H1 (cell line): Measurements from ENCODE around the gene C3. TPM values are rescaled to one million over a fixed set of nuclear protein-coding genes. Genes with fewer than 3 reads are reported as not detected.

Experiments used
- CTCF ChIA-PET: fragments of 300-600 bp; sonication (Branson Sonifier 250); formaldehyde crosslinking; loops from one replicate; lab custom pipeline; 2021; ENCODE audit not compliant: partially characterized antibody; lab: Charles Lee
- POLR2A ChIA-PET: fragments of 300-600 bp; sonication (Branson Sonifier 250); formaldehyde crosslinking; loops from one replicate; lab custom pipeline; 2021; ENCODE audit warnings: inconsistent platforms; ENCODE audit not compliant: partially characterized antibody; lab: Charles Lee
- DNase-seq, 2 experiments: peaks; one replicate each; pipeline versions ENCODE4 v3.0.0 to v3.0.0-alpha.2; 2010 to 2022; ENCODE audit warnings: low spot score in 2 of 2, low read depth in 1 of 2, mixed read lengths in 1 of 2
- FAIRE-seq: peaks from 2 replicates; lab custom pipeline; 2011; peaks lifted over from hg19 to GRCh38; lab: Jason Lieb, UNC
- H2AFZ ChIP-seq: 2 replicates; pipeline ENCODE4 v1.8.1; 2012; ENCODE audit warnings: low read length, inconsistent platforms
- H2AK5ac ChIP-seq: 2 replicates; pipeline ENCODE4 v1.6.1; 2013; ENCODE audit warnings: low read depth, low read length
- H2BK120ac ChIP-seq: replicated peaks from 2 replicates; pipeline ENCODE3; 2013; ENCODE audit warnings: low read depth, low read length, inconsistent platforms
- H2BK12ac ChIP-seq: 2 replicates; pipeline ENCODE4 v1.6.1; 2013; ENCODE audit warnings: low read depth, low read length
- H2BK15ac ChIP-seq: 2 replicates; pipeline ENCODE4 v1.6.1; 2013; ENCODE audit warnings: low read length
- H2BK20ac ChIP-seq: 2 replicates; pipeline ENCODE4 v1.6.1; 2013; ENCODE audit warnings: low read length
- H2BK5ac ChIP-seq: 2 replicates; pipeline ENCODE4 v1.6.1; 2013; ENCODE audit warnings: low read depth, low read length
- H3K14ac ChIP-seq: 2 replicates; pipeline ENCODE4 v1.6.1; 2013; ENCODE audit warnings: inconsistent platforms; ENCODE audit not compliant: insufficient read length
- H3K18ac ChIP-seq: 2 replicates; pipeline ENCODE4 v1.6.1; 2013; ENCODE audit warnings: low read length; ENCODE audit errors: extremely low read depth
- H3K23ac ChIP-seq: 2 replicates; pipeline ENCODE4 v1.6.1; 2013; ENCODE audit warnings: inconsistent platforms; ENCODE audit not compliant: insufficient read length
- H3K23me2 ChIP-seq: 2 replicates; pipeline ENCODE4 v1.6.1; 2013; ENCODE audit warnings: low read depth, low read length
- H3K27ac ChIP-seq: 2 replicates; pipeline ENCODE4 v1.6.1; 2011; ENCODE audit warnings: low read depth, low read length, inconsistent platforms
- H3K27me3 ChIP-seq, 4 experiments: replicated peaks in 1 of 4; 1 replicate in 1 of 4; 2 replicates in 3 of 4; pipeline versions ENCODE4 v1.6.1 to v1.8.1; 2011 to 2013; ENCODE audit warnings: low read length in 3 of 4, mild to moderate bottlenecking in 3 of 4, inconsistent platforms in 2 of 4, mixed read lengths in 2 of 4, moderate library complexity in 1 of 4; ENCODE audit not compliant: control insufficient read depth in 3 of 4, insufficient read depth in 3 of 4; ENCODE audit errors: extremely low read depth in 1 of 4
- H3K36me3 ChIP-seq, 4 experiments: 2 replicates each; pipeline versions ENCODE4 v1.6.1 to v1.8.1; 2011 to 2013; ENCODE audit warnings: mild to moderate bottlenecking in 4 of 4, low read length in 3 of 4, moderate library complexity in 2 of 4, control low read depth in 1 of 4, inconsistent platforms in 1 of 4; ENCODE audit not compliant: insufficient read depth in 4 of 4, control insufficient read depth in 2 of 4
- H3K4ac ChIP-seq: replicated peaks from 2 replicates; pipeline ENCODE3; 2013; ENCODE audit warnings: low read length, low read depth, mixed read lengths, inconsistent platforms; ENCODE audit not compliant: insufficient read length
- H3K4me1 ChIP-seq, 4 experiments: replicated peaks in 1 of 4; 1 replicate in 1 of 4; 2 replicates in 3 of 4; pipeline versions ENCODE4 v1.6.1 to v1.8.1; 2011 to 2013; ENCODE audit warnings: low read length in 3 of 4, inconsistent platforms in 2 of 4, mixed read lengths in 1 of 4; ENCODE audit not compliant: insufficient read depth in 4 of 4, control insufficient read depth in 3 of 4
- H3K4me2 ChIP-seq, 2 experiments: 2 replicates each; pipeline versions ENCODE4 v1.6.1 to v1.8.1; 2011 to 2013; ENCODE audit warnings: low read depth in 2 of 2, low read length in 2 of 2, control low read depth in 1 of 2, inconsistent platforms in 1 of 2, mild to moderate bottlenecking in 1 of 2; ENCODE audit not compliant: insufficient read depth in 1 of 2
- H3K4me3 ChIP-seq, 4 experiments: fragments of 200-600, 300-600 bp in 1 of 4; sonication (generic), shearing (Covaris generic), sonication (Bioruptor Twin) in 1 of 4; 2 replicates each; pipeline versions ENCODE4 v1.5.1 to v1.8.1; 2011 to 2016; ENCODE audit warnings: low read length in 4 of 4, low read depth in 3 of 4, control low read depth in 2 of 4, inconsistent platforms in 2 of 4, mild to moderate bottlenecking in 2 of 4, mixed read lengths in 1 of 4, moderate library complexity in 1 of 4; ENCODE audit not compliant: insufficient read depth in 2 of 4; ENCODE audit errors: extremely low read depth in 1 of 4
- H3K56ac ChIP-seq: replicated peaks from 2 replicates; pipeline ENCODE3; 2013; ENCODE audit warnings: low read depth, mild to moderate bottlenecking, mixed read lengths, low read length, inconsistent platforms; ENCODE audit not compliant: insufficient read length
- H3K79me1 ChIP-seq: 2 replicates; pipeline ENCODE4 v1.6.1; 2013; ENCODE audit warnings: low read depth, low read length, control low read depth
- H3K79me2 ChIP-seq, 2 experiments: 2 replicates each; pipeline versions ENCODE4 v1.6.1 to v1.8.1; 2012 to 2013; ENCODE audit warnings: low read length in 2 of 2, mild to moderate bottlenecking in 2 of 2, inconsistent platforms in 1 of 2; ENCODE audit not compliant: insufficient read depth in 2 of 2, control insufficient read depth in 1 of 2
- H3K9ac ChIP-seq, 4 experiments: replicated peaks in 1 of 4; 1 replicate in 1 of 4; 2 replicates in 3 of 4; pipeline versions ENCODE4 v1.6.1 to v1.8.1; 2011 to 2013; ENCODE audit warnings: low read depth in 3 of 4, low read length in 3 of 4, control low read depth in 2 of 4, mild to moderate bottlenecking in 2 of 4, moderate library complexity in 2 of 4, inconsistent platforms in 1 of 4; ENCODE audit errors: extremely low read depth in 1 of 4
- H3K9me3 ChIP-seq, 2 experiments: 2 replicates each; pipeline versions ENCODE4 v1.6.1 to v1.8.1; 2012 to 2013; ENCODE audit warnings: mild to moderate bottlenecking in 2 of 2, moderate library complexity in 2 of 2, control low read depth in 1 of 2, inconsistent platforms in 1 of 2, low read depth in 1 of 2, low read length in 1 of 2, mixed read lengths in 1 of 2; ENCODE audit not compliant: insufficient read depth in 2 of 2
- H4K20me1 ChIP-seq, 2 experiments: replicated peaks in 1 of 2; 2 replicates each; pipeline versions ENCODE3 to v1.8.1; 2011 to 2013; ENCODE audit warnings: inconsistent platforms in 2 of 2, low read length in 2 of 2, mild to moderate bottlenecking in 1 of 2; ENCODE audit not compliant: insufficient read depth in 2 of 2, control insufficient read depth in 1 of 2
- H4K5ac ChIP-seq: 2 replicates; pipeline ENCODE4 v1.6.1; 2013; ENCODE audit warnings: low read length, low read depth, mixed read lengths, inconsistent platforms; ENCODE audit not compliant: insufficient read length
- H4K8ac ChIP-seq: 2 replicates; pipeline ENCODE4 v1.8.0; 2013; ENCODE audit warnings: mild to moderate bottlenecking, moderate library complexity, low read length, inconsistent platforms; ENCODE audit not compliant: insufficient read depth; ENCODE audit errors: extremely low read depth
- H4K91ac ChIP-seq: replicated peaks from 2 replicates; pipeline ENCODE3; 2013; ENCODE audit warnings: low read length, mixed read lengths, inconsistent platforms; ENCODE audit not compliant: insufficient read length
- E2F6 ChIP-seq: IDR thresholded peaks from 2 replicates; pipeline ENCODE4 v1.6.1; 2012; ENCODE audit warnings: inconsistent platforms
- EGR1 ChIP-seq: IDR thresholded peaks from 2 replicates; pipeline ENCODE4 v1.6.1; 2011; ENCODE audit warnings: low read depth, low read length, borderline replicate concordance
- GTF2F1 ChIP-seq: IDR thresholded peaks from 2 replicates; pipeline ENCODE4 v1.6.1; 2012; ENCODE audit warnings: low read depth, low read length, improper control_type of control experiment, borderline replicate concordance
- HDAC6 ChIP-seq: IDR thresholded peaks from one replicate; pipeline ENCODE4 v1.7.1; 2012; ENCODE audit warnings: low read depth, mild to moderate bottlenecking, inconsistent platforms, low read length, moderate library complexity
- KDM4A ChIP-seq: IDR thresholded peaks from one replicate; pipeline ENCODE4 v1.7.1; 2012; ENCODE audit warnings: low read depth, mild to moderate bottlenecking, moderate library complexity, low read length, inconsistent platforms; ENCODE audit not compliant: severe bottlenecking
- KDM5A ChIP-seq: fragments of 200-600 bp; IDR thresholded peaks from 2 replicates; pipeline ENCODE4 v1.7.1; 2012; ENCODE audit warnings: mild to moderate bottlenecking, low read length, inconsistent platforms, mixed read lengths
- MAFK ChIP-seq: IDR thresholded peaks from 2 replicates; pipeline ENCODE4 v1.6.1; 2012; ENCODE audit warnings: low read depth, mild to moderate bottlenecking, improper control_type of control experiment, low read length
- RAD21 ChIP-seq, 2 experiments: IDR thresholded peaks in 1 of 2; conservative IDR thresholded peaks in 1 of 2; 2 replicates each; pipeline ENCODE4 v1.6.1; 2011; ENCODE audit warnings: low read depth in 2 of 2, low read length in 2 of 2, improper control_type of control experiment in 1 of 2, inconsistent platforms in 1 of 2, mild to moderate bottlenecking in 1 of 2, moderate library complexity in 1 of 2
- SP4 ChIP-seq: IDR thresholded peaks from 2 replicates; pipeline ENCODE4 v1.6.1; 2012; ENCODE audit warnings: low read length, inconsistent platforms
- WGBS, 2 experiments: shearing (Covaris generic) in 1 of 2; methylation state at CpG; one replicate each; pipeline versions ENCODE4 v1.1.6 to v1.1.7; 2013 to 2015; ENCODE audit warnings: low lambda C conversion rate in 2 of 2, mixed read lengths in 2 of 2, inconsistent platforms in 1 of 2, low coverage in 1 of 2, missing lambda C conversion rate in 1 of 2; ENCODE audit not compliant: insufficient replicate concordance in 2 of 2, insufficient coverage in 1 of 2, insufficient read length in 1 of 2; ENCODE audit errors: extremely low coverage in 1 of 2, missing lambda C conversion rate in 1 of 2; 5-methylcytosine and 5-hydroxymethylcytosine counted together
- polyA plus RNA-seq, 7 experiments: library from polyadenylated mRNA; depleted of rRNA in 3 of 7; stranded (reverse) in 5 of 7; unstranded in 2 of 7; fragments of >200 nt in 5 of 7; fragments of 200-250 nt in 2 of 7; gene quantifications; 1 replicate in 5 of 7; 2 replicates in 1 of 7; 4 replicates in 1 of 7; pipeline versions ENCODE4 v1.2.1 to v1.2.3, GENCODE V29; 2011 to 2013; ENCODE audit warnings: missing spikeins in 2 of 7, mixed read lengths in 2 of 7
- total RNA-seq: library from RNA; stranded (reverse); fragmentation: NEBNext Ultra II Directional; extraction: Animal tissue kit (Norgen Biotek cat#: 25700); gene quantifications from 2 replicates; pipeline ENCODE4 v1.2.1, GENCODE V29; 2021

The C3 gene
- total and polyA plus RNA-seq, 2 of the 8 experiments (the other 6 are each of a cell fraction or from before 2014, with no cell fraction given), result 6.4 to 12.8 TPM

GRCh38 chr19:6692027-6692426, 28.4 kb downstream of the C3 start:
- ChIA-PET CTCF (no interaction called here), POLR2A (no interaction called here)
- no peak overlapping the region for H2BK15ac ChIP-seq
- H2BK120ac ChIP-seq, result no peak overlapping the region
- DNase-seq, result no peak
- no peak overlapping the region for H3K18ac ChIP-seq
- H4K8ac ChIP-seq, result no peak overlapping the region
- no peaks in the 10 kb centered on the region for H3K79me2 ChIP-seq
- no peak overlapping the region for H3K4me3 ChIP-seq
- WGBS, 2 experiments, result 84% methylated on average over 10 of the region's 10 CpGs; no CpG with 5 or more reads in 1 of the 2 experiments
- H4K20me1 ChIP-seq, result no peaks in the 10 kb centered on the region
- no peaks in the 10 kb centered on the region for H3K4me1 ChIP-seq
- H3K27ac ChIP-seq, result no peak overlapping the region
- no peak overlapping the region for H3K4me2 ChIP-seq
- H3K23me2 ChIP-seq, result no peaks in the 10 kb centered on the region
- no peaks in the 10 kb centered on the region for H3K9me3 ChIP-seq
- H2BK20ac ChIP-seq, result no peak overlapping the region
- H3K79me1 ChIP-seq, result no peaks in the 10 kb centered on the region
- no peak for FAIRE-seq
- H4K5ac ChIP-seq, result no peak overlapping the region
- H2AFZ ChIP-seq, result no peak overlapping the region
- no peak overlapping the region for H2AK5ac ChIP-seq
- no peaks in the 10 kb centered on the region for H3K27me3 ChIP-seq
- no peak overlapping the region for H3K14ac ChIP-seq
- H3K9ac ChIP-seq, result no peak overlapping the region
- no peak overlapping the region for H3K23ac ChIP-seq
- no peak overlapping the region for H2BK5ac ChIP-seq
- H3K4ac ChIP-seq, result no peak overlapping the region
- H2BK12ac ChIP-seq, result no peak overlapping the region
- no peak overlapping the region for H4K91ac ChIP-seq
- no peaks in the 10 kb centered on the region for H3K36me3 ChIP-seq
- H3K56ac ChIP-seq, result no peak overlapping the region
- TF ChIP-seq MAFK (no peak), E2F6 (no peak), SP4 (no peak), RAD21 (IDR thresholded peaks at IDR 0.05 in 1 of 2, conservative IDR thresholded peaks at IDR 0.05 in 1 of 2; ENCODE audit: low read depth in 2 of 2, low read length in 2 of 2) (no peak), HDAC6 (no peak), KDM5A (no peak), KDM4A (no peak), GTF2F1 (no peak), EGR1 (no peak)
